ENCODE data around the gene PMP22. TPM values are rescaled to one million over a fixed set of nuclear protein-coding genes. Genes with fewer than 3 reads are reported as not detected.

Gene PMP22
- total RNA-seq, 4 donors from 2014 or later: 171 to 253 (median 237) TPM

GRCh38 chr17:15291674-15292361 is 26.7 kb upstream of the PMP22 start:
- TF ChIP-seq POLR2AphosphoS5 (IDR thresholded peaks at IDR 0.05) (no peak), POLR2A (IDR thresholded peaks at IDR 0.05; ENCODE audit: low read depth) (no peak)
- Histone ChIP-seq H3K36me3 (no peaks in the 10 kb centered on the region), H3K9me3 (no peaks in the 10 kb centered on the region), H3K27me3 (no peaks in the 10 kb centered on the region), H3K4me3 (no peak overlapping the region), H3K4me1 (peaks cover 0 to 9% (median 3%) of the 10 kb centered on the region in 4 donors), H3K27ac (replicated peaks in 1 of 4) (no peak overlapping the region)
- no peak for DNase-seq (ENCODE audit: extremely low spot score)
- WGBS: 89% methylated on average over 8 of the region's 8 CpGs
- intact Hi-C loops (cut with DNase I): no loop called here

GRCh38 chr17:15290605-15291004 is 25.5 kb upstream of the PMP22 start:
- intact Hi-C loops (cut with DNase I): no loop called here
- WGBS: 90% methylated on average over 6 of the region's 6 CpGs
- H3K27ac ChIP-seq (replicated peaks in 1 of 4): no peak overlapping the region

GRCh38 chr17:15289285-15290183 is 24.4 kb upstream of the PMP22 start:
- no peak for TF ChIP-seq CTCF (IDR thresholded peaks at IDR 0.05)
- TF ChIP-seq POLR2A (IDR thresholded peaks at IDR 0.05; ENCODE audit: low read depth): no peak
- TF ChIP-seq EP300 (IDR thresholded peaks at IDR 0.05): no peak
- TF ChIP-seq POLR2AphosphoS5 (IDR thresholded peaks at IDR 0.05): no peak
- Histone ChIP-seq H3K27ac (replicated peaks in 1 of 4) (no peak overlapping the region), H3K36me3 (no peaks in the 10 kb centered on the region), H3K27me3 (no peaks in the 10 kb centered on the region), H3K9me3 (no peaks in the 10 kb centered on the region), H3K4me3 (no peak overlapping the region), H3K4me1 (peaks cover 0 to 9% (median 3%) of the 10 kb centered on the region in 4 donors)
- intact Hi-C loops (cut with DNase I): no loop called here
- 87% methylated on average over 22 of the region's 22 CpGs for WGBS
- DNase-seq (ENCODE audit: extremely low spot score): no peak

More at GRCh38 chr17:15290605-15291004, 25.5 kb upstream of the PMP22 start:
- Histone ChIP-seq H3K4me3 (no peak overlapping the region), H3K27me3 (no peaks in the 10 kb centered on the region), H3K9me3 (no peaks in the 10 kb centered on the region), H3K4me1 (peaks cover 0 to 9% (median 3%) of the 10 kb centered on the region in 4 donors), H3K36me3 (no peaks in the 10 kb centered on the region)
- no peak for DNase-seq (ENCODE audit: extremely low spot score)
- TF ChIP-seq CTCF (IDR thresholded peaks at IDR 0.05): no peak
- no peak for TF ChIP-seq EP300 (IDR thresholded peaks at IDR 0.05)
- TF ChIP-seq POLR2A (IDR thresholded peaks at IDR 0.05; ENCODE audit: low read depth): no peak
- no peak for TF ChIP-seq POLR2AphosphoS5 (IDR thresholded peaks at IDR 0.05)

- no peak for TF ChIP-seq CTCF (IDR thresholded peaks at IDR 0.05)
- no peak for TF ChIP-seq EP300 (IDR thresholded peaks at IDR 0.05)
- no peak for TF ChIP-seq POLR2AphosphoS5 (IDR thresholded peaks at IDR 0.05)
- no peak for TF ChIP-seq POLR2A (IDR thresholded peaks at IDR 0.05; ENCODE audit: low read depth)
- whole genome bisulfite sequencing: 85% methylated on average over 1 of the region's 1 CpG
- Histone ChIP-seq H3K9me3 (no peaks in the 10 kb centered on the region), H3K27me3 (no peaks in the 10 kb centered on the region), H3K4me3 (no peak overlapping the region), H3K4me1 (peaks cover 0 to 9% (median 3%) of the 10 kb centered on the region in 4 donors), H3K27ac (replicated peaks in 1 of 4) (no peak overlapping the region), H3K36me3 (no peaks in the 10 kb centered on the region)
- DNase-seq (ENCODE audit: extremely low spot score): no peak
- intact Hi-C loops (cut with DNase I): no loop called here
Observed at GRCh38 chr17:15288859-15289258, 23.7 kb upstream of the PMP22 start.
